NB4 (cell line): ENCODE results near the gene GPRC5B.

ENCODE experiments used
- MYC ChIP-seq: IDR thresholded peaks from 2 replicates; pipeline ENCODE4 v1.6.1; 2011; ENCODE audit warnings: low read depth, low read length
- POLR2A ChIP-seq: IDR thresholded peaks from 2 replicates; pipeline ENCODE4 v1.6.1; 2011; ENCODE audit warnings: mild to moderate bottlenecking; ENCODE audit not compliant: insufficient read length; ENCODE audit errors: extremely low read depth
- TF ChIP-seq, protein P1 (sequence below): IDR thresholded peaks from 2 replicates; pipeline ENCODE4 v1.6.1; 2011; ENCODE audit warnings: low read depth, low read length
- TF ChIP-seq, protein P2 (sequence below): IDR thresholded peaks from one replicate; pipeline ENCODE4 v1.5.1; 2012; ENCODE audit warnings: low read depth, low read length

DNA sequence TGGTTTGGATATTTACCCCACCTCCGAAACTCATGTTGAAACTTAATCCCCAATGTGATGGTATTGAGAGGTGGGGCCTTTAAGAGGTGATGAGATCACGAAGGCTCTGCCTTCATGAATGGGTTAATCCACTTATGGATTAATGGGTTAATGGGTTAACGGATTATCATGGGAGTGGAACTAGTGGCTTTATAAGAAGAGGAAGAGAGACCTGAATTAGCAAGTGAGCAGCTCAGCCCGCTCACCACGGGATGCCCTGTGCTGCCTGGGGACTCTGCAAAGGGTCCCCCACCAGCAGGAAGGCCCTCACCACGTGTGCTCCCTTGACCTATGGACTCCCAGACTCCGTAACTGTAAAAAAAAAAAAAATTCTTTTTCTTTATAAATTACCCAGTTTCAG, 16.5 kb upstream of the GPRC5B start:
- TF ChIP-seq MYC = no peak
- TF ChIP-seq, protein P1, sequence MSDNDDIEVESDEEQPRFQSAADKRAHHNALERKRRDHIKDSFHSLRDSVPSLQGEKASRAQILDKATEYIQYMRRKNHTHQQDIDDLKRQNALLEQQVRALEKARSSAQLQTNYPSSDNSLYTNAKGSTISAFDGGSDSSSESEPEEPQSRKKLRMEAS = no peak
- TF ChIP-seq, protein P2, sequence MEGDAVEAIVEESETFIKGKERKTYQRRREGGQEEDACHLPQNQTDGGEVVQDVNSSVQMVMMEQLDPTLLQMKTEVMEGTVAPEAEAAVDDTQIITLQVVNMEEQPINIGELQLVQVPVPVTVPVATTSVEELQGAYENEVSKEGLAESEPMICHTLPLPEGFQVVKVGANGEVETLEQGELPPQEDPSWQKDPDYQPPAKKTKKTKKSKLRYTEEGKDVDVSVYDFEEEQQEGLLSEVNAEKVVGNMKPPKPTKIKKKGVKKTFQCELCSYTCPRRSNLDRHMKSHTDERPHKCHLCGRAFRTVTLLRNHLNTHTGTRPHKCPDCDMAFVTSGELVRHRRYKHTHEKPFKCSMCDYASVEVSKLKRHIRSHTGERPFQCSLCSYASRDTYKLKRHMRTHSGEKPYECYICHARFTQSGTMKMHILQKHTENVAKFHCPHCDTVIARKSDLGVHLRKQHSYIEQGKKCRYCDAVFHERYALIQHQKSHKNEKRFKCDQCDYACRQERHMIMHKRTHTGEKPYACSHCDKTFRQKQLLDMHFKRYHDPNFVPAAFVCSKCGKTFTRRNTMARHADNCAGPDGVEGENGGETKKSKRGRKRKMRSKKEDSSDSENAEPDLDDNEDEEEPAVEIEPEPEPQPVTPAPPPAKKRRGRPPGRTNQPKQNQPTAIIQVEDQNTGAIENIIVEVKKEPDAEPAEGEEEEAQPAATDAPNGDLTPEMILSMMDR = no peak
- TF ChIP-seq POLR2A = no peak
